ENCODE measurements around the gene PYGL.
A peak's percentile ranks its signal among the peaks of the same experiment; 100 is the strongest.
"Not testable (repeated sequence)": the region's sequence is repeated elsewhere in the genome, so short reads cannot be mapped to it uniquely, and the experiment has no call there.

PYGL gene

DNA sequence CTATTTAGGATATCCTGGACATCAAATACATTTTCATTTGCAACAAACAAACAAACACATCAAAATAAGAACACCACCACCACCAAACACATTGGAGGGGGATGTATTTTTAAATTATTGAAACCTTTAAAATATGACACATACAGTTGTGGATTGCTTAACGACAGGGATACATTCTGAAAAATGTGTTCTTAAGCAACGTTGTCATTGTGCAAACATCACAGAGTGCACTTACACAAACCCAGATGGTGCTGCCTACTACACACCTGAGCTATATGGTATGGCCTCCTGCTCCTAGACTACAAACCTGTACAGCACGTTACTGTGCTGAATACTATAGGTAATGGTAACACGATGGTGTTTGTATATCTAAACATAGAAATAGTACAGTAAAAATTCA, 19.4 kb downstream of the PYGL start:
- no peak for DNase-seq

DNA sequence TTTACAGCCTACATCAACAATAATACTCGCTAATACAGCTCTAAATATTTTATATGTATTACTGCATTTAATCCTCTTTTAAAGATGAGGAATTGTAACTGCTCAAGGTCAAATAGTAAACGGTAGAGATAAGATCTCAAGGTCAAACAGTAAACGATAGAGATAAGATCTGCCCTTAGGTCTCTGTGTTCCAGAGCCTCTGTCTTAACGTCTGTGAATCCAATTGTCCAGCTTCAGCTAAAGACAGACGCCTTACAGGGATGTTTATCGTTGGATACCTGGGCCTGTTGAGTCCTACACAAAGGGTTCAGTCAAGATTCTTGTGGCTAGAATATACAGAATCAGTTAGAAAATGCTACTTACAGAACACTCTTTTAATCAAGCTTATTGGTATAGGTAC, 20.0 kb downstream of the PYGL start:
- DNase-seq, result no peak

DNA sequence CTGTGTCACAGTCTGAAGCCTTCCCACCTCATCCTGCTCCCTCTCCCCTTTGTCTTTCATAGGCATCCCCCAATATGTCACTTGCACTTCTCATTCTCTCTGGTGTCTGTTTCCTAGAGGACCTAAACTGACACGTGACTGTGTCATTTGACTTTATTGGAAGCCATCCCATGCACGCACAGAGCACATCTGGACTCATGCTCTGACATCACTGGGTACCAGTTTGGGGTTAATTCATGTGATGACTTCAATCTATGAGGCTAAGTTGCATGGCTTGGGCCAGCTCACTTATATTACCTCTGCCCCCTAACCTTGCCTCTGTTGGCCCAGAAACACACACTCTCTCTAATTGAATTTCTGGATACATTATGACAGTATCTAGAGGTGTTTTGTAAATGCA, 21.5 kb downstream of the PYGL start:
- DNase-seq, result no peak

DNA sequence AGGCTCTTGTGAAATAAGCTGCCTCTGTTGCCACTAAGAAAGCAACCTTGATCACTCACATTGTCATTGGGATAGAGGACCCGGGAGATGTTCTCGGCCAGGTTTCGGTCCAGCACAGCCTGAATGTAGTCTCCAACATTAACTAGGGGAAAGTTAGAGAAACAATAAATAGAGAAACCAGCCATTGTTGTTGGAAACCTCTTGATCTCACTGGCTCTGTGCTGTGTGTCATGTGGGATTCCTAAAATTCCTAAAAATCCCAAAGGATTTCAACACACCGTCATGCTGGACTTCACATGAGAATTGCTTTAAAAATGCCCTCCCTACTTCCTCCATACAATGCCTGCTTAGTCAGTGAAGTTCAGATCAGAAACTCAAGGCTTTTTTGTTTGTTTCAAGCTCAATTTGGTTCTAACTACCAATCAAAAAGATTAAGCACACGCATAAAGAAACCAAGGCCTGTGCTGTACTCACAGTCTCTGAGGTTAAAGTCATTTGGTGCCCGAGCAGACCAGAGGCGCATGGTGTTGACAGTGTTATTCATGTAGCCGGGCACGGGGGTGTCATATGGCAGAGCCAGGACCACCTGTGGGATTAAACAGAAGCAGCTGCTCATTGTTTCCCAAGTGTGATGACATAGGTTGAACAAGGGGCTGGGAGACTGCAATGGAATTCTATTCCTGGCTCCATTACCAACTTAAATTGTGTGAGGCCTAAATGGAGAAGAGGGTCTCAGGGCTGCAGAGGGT, 23.6 kb downstream of the PYGL start:
- DNase-seq, result no peak

DNA sequence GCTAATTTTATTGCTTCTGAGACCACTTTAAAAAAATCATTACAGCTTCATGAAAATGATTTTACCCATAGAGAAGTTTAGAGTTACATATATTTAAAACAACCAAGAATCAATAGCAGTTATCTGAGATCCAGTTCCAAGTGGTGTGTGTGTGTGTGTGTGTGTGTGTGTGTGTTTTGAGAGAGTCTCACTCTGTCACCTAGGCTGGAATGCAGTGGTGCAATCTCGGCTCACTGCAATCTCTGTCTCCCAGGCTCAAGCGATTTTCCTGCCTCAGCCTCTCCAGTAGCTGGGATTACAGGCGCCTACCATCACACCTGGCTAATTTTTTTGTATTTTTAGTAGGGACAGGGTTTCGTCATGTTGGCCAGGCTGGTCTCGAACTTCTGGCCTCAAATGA, 24.8 kb downstream of the PYGL start:
- not testable (repeated sequence) for DNase-seq

DNA sequence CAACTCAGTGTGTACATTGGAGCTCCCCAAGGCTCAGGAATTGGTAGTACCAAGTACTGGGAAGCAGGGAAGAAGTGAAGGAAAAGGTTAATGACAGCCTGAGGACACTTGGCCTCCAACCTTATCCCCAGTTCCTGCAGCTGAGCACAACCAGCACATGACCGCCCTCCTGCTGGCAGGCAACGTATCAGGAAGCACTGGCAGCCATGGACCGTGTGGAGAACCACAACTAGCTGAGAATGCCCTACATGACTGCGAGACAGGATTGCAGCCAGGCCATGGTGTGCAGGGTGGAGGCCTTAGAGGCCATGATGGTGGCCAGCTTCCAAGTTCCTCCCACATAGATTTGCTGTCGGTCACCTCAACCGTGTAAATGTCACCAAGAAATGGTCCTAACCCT, 26.8 kb downstream of the PYGL start:
- DNase-seq, result no peak

DNA sequence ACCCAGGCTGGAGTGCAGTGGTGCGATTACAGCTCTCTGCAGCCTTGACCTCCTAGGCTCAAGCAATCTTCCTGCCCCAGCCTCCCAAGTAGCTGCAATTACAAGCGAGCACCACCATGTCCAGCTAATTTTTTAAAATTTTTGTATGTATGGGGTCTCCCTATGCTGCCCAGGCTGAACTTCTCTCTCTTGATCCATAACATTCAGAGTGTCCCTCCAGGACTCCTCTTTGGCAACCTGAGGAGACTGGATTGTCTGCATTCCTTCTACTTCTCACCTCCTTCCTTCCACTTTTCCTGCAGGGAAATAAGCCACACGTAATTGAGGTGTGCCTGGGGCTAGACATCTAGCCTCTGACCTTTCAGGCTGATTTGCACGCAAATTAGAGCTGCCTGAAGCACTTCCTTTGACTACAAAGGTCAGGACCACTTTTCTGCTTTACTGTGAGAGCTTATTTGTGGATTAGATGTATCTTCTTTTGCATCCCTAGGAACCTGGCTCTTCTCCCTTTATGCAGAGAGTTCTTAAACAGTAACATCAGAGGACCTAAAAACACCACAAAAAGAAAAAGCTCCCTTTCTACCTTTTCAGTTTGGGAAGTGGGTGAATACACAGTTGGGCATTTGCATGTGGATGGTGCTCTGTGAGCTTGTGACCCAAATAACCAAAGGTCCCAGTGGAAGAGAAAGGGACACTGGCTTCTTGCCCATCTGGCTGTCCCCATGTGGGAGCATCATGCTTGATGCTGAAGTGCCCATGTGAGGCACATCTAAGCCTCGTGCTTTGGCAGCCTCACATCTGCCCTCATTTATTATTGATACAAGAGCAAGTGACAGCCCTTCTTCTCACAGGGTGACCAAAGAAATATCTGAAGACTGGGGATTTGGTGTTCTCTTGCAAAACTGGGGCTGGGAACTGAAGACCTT, 33.5 kb downstream of the PYGL start:
- DNase-seq, result no peak

DNA sequence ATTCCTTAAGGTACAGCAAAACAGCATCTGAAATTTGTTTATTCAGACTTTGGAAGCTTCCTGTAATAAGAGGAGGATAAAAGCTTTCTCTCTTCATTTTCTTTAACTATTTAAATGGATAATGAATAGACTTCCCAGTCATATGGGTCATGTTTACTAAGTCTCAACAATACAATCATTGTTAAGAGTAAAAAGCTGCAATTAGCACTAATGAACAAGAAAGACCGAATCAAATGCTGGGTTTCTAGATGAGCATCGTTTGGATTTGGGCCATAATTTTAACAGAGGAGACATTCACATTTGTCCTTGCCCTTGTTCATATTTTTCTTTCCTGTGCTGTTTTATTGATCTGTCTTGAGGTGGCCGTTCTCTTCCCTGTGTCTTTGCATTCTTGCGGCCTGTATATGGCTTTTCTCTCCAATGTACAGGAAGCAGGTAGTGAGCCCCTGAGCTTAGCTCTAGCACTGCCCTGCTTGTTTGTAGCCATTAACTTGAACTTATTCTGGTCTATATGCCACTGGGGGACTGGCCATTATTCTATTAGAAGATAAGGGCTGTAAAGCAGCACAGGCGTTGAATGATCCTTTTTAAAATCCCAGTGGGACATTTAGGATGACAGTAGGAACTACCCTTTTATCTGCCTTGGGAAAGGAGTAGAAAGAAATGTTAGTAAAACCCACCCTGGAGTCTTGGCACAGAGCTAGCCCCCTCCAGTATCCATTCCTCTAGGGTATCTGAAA, 37.8 kb downstream of the PYGL start:
- DNase-seq, result no peak

DNA sequence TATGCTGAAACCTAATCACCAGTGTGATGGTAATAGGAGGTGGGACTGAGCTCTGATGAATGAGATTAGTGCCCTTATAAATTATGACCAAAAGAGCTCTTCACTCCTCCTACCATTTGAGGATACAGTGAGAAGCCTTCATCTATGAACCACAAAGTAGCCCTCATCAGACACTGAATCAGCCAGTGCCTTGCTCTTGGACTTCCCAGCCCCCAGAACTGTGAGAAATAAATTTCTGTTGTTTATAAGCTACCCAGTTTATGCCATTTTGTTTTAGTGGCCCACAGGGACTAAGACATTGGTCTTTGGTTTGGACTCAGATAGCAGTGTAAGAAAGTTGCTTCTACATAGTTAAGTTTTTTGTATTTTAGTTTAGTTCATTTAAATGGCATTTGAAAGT, 39.6 kb downstream of the PYGL start:
- no peak for DNase-seq

DNA sequence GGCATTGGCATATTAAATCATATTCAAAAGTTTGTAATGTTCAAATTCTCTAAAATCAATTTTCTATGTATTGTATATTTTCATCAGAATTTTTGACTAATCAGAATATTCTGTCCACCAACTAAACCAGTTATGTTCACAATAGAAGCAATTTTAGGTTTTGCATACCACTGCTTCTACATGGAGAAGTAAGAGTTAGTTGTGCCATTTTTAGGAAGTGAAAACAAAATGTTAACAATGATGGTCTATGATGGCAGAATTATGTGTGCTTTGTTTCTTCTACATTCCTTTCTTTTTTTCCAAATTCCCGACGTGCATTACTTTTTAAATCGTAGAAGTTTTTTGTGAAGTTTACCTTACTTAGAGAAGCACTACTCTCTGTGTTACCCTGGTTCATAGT, 42.9 kb downstream of the PYGL start:
- DNase-seq, result peak; percentile 10

DNA sequence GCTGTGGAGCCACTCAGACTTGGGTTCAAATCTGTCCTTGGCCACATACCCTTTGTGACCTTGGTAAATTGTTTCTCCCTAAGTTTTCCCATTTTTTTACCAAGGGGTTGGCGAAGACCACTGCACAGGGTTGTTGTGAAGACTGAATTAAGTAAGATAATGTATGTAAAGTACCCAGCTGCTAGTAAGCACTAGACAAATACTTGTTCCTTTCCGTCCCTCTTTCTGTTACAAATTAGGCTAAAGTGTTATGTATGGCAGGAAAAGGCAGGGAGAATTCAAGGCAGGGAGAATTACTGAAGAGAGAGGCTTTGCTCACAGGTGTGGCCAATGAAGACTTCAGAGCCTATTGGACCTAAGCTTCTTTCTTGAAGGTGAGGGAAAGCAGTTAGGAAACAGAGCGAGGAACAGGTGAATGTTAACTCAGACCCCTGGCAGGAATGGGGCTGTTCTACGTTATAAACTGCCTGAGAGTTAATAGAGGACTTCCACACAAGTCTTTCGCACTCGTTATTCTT, 46.6 kb downstream of the PYGL start:
- DNase-seq, result no peak

DNA sequence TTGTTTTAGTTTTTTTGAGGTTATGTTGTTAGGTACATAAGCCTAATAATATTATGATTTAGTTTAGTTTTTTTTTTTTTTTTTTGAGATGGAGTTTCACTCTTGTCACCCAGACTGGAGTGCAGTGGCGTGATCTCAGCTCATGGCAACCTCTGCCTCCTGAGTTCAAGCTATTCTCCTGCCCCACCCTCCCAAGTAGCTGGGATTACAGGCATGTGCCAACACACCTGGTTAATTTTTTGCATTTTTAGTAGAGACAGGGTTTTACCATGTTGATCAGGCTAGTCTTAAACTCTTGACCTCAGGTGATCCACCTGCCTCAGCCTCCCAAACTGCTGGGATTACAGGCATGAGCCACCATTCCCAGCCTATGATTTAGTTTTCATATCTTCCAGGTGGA, 47.3 kb downstream of the PYGL start:
- DNase-seq, result not testable (repeated sequence)

DNA sequence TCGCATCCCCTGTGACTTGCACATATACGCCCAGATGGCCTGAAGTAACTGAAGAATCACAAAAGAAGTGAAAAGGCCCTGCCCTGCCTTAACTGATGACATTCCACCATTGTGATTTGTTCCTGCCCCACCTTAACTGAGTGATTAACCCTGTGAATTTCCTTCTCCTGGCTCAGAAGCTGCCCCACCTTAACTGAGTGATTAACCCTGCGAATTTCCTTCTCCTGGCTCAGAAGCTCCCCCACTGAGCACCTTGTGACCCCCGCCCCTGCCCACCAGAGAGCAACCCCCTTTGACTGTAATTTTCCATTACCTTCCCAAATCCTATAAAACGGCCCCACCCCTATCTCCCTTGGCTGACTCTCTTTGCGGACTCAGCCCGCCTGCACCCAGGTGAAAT, 47.9 kb downstream of the PYGL start:
- not testable (repeated sequence) for DNase-seq

DNA sequence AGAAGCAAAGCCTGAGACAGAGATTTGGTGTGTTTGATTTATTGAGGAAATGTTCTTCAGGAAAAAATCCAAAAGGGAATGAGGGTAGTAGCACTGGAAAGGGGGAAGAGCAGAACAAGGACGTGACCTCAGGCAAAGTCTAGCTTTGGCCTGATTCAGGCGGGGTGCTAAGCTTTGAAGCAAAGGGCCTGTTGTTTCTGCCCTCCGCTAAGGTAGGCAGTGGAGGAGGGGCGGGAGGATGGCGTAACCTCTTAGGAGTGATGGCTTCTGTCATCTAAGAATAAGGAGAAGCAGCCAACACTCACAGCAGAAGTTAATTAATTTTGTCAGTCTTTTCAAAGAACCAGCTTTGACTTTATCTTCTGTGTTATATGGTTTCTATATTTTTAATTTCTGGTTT, 52.0 kb downstream of the PYGL start:
- no peak for DNase-seq

DNA sequence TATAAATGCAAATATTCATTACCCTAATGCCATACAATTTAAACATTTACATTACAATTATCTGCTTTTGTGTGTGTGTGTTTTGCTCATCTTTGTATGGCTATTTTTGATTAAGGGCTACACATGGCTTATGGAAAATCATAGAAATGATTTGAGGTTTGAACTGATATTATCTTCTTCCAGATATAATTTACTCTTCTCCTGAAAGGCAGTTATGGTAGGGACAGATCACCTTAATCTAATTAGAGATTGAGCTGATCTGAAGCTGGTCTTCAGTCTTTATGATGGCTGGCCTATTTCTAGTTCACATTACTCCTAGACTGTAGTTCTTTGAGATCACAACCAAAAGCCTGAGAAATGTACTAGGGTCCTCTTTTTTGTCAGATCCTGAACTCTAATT, 56.8 kb downstream of the PYGL start:
- no peak for DNase-seq

DNA sequence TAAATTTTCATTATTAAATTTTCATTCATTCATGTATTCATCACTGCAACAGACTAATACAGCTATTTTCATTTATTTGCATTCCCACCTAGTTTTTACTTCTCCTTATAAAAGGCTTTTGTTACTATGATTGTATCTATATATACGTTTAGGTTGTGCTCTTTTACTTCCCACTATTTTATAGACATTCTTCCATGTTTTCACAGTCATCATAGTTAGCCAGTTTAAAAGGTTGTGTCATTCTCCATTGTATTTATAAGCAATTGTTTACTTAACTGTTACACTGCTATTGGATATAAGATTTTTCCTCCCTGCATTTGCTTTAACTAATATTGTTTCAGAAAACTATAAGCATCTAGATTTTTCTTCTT, 60.5 kb downstream of the PYGL start:
- no peak for DNase-seq

DNA sequence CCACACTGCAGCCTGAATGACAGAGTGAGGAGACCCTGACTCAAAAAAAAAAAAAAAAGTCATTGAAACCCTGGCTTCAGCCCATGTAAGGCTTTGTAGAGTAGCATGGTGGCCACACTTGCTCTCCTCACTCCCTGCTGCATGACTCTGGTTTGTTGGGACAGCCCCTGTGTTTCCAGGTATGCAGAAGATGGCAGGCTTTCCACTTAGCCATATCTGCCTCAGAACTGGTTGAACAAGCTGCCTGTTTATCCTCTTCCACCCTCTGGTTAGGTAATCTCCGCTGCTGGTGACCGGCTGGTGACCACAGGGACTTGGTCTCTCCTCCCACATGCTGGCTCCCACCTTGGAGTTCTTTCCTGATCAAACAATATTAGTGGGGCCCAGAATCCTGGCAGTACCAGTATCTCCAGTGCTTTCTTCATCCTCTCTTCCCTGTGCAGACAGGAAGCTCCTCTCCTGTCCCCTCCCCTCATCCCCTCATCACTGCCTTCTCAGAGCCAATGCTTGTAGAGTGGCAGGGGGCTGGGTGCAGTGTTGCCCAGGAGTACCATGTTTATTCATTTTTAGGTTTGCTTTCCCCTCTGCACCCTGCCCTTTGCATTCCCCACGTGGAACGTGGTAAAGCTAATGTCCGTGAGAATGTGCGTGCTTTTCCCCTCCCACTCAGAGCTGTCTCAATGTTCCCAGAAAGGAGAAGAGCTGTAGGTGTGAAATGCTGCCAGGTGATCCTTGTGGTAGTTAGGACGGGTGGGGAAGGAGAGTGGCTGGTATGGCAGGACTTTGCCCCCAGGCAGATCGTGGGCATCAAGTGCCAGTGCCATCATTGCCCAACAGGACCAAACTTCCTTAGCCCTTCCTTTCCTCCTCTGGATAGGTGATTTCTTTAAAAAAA, 61.1 kb downstream of the PYGL start:
- no peak for DNase-seq

DNA sequence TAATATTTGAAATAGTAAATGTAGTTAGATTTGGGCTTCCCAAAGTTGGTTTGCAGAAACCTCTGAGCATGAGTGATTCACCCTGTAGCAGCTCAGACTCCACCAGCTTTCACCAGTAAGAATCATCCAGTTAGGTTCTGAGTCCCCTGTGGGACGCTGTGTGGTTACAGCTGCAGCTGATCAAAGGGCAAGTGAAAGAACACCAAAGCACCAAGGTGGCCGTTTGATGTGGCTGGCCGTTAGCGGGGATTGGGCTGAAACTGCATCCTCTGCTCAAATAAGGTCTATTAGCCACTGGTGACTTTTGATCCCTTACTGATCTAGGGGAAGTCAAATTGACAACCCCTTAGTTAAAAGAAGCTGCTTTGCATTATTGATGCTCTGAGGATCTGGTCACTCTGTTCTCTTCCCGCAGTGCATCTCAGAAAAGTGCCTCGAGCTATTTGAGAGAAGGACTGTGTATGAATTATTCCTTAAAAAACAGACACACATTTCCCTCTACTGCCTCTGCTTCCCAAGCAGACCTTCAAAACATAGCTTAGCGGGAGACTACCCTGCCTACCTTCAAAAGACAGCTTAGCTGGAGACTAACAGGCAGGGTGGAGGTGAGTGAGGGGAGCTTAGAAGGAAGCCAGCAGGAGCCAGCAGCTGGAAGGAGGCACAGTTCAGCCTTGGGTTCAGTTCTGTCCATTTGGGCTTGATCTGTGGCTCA, 68.8 kb downstream of the PYGL start:
- peak; percentile 13 for DNase-seq

DNA sequence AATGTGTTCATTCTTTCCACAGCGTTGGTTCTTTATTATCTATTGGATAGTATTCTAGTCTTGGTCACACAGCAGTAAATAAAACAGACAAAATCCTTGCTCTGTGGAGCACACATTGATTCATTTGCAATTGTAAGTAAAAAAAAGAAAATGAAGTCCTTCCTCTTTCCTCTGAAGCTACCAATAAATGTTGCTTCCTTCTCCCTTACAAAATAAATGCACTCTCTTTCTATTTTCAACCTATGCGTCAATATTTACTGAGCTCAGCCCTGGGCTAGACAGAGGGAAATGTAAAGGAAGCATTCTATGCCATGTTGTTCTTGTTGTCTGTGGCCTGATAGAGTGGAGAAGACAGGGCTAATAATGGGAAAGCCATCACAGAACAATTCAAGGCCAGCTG, 69.5 kb downstream of the PYGL start:
- peak; percentile 49 for DNase-seq

DNA sequence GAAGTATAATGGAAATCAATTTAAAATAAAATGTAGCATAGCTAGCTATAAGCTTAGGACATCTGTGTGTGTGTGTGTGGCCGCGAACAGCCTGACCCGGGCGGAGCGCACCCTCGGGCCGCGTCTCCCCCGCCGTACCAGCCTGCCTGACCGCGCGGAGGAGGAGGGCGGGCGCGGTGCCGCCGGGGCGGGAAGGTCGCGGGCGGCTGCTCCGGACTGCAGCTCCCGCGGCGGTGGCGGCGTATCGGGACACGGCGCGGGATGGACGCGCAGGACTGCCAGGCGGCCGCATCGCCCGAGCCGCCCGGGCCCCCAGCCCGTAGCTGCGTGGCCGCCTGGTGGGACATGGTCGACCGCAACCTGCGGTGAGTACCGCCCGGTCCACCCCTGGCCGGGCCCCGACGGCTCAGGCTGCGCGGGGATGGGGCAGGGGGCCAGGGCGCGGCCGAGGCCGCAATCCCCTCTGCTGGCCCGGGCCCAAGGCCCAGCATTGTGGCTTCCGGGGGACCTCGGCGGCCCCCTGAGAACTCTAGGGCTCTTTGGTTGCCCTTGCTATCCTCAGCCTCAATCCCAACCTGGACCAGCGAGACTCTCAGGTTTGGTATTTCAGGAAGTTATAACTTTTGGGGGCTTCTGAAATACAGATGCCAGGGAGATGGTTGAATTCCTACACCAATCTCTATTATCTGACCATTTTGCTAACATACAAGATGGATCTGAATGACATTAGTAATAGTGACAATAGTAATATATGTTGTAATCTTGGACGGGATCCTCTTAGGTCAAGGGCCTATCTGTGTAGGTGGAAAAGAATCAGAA, 72.2 kb downstream of the PYGL start, which contains the start of gene ABHD12B:
TSS of gene ABHD12B (plus strand) at position 140 of the 819 bp plus-strand sequence. CDS start at position 262, 122 bp downstream.
- peak; percentile 16 for DNase-seq

DNA sequence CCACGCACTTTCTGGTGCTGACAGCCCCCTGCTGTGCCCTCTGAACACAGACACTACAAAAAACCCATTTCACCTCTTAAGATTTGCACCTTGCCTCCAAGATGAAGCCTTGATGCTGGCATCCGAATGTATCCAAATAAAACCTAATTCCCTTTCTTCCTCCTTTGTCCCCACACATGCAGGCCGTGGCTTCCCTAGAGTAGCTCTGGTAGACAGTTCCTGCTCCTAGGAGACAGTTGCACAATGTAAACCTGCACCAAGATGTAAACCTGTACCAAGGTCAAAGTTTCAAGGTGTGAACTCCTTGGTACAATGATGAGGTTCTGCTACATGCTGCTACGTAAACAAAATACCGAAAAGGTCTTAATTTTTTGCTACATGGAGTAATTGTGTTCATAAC, 73.1 kb downstream of the PYGL start:
- no peak for DNase-seq

All from suppressor macrophage treated with lipopolysaccharide for 4 hours (primary cell).